Lung (tissue), 12 donors: Measurements from ENCODE around the gene CALD1. TPM values are rescaled to one million over a fixed set of nuclear protein-coding genes. Genes with fewer than 3 reads are reported as not detected.

Experiments
- ATAC-seq: fragments of 200-7000 bp; cut with Tn5 transposase; one replicate; pipeline ENCODE4 v1.9.1; 2020; ENCODE audit warnings: moderate number of reproducible peaks; ENCODE audit not compliant: insufficient read depth, low FRiP score
- DNase-seq, 3 donors: peaks; one replicate each; pipeline ENCODE4 v3.0.0-alpha.2; 2013 to 2017
- H3K27ac ChIP-seq, 2 donors: one replicate each; pipeline ENCODE4 v1.5.1; 2013; ENCODE audit warnings: mild to moderate bottlenecking in 2 of 2, moderate library complexity in 2 of 2, control low read depth in 1 of 2, inconsistent platforms in 1 of 2, low read depth in 1 of 2, low read length in 1 of 2
- H3K27me3 ChIP-seq, 3 donors: one replicate each; pipeline ENCODE4 v1.5.1; 2013; ENCODE audit warnings: low read length in 2 of 3; ENCODE audit not compliant: control insufficient read depth in 3 of 3, insufficient read depth in 3 of 3
- H3K36me3 ChIP-seq, 4 donors: one replicate each; pipeline ENCODE4 v1.5.1; 2013; ENCODE audit warnings: low read length in 4 of 4, mild to moderate bottlenecking in 1 of 4, moderate library complexity in 1 of 4; ENCODE audit not compliant: control insufficient read depth in 4 of 4, insufficient read depth in 4 of 4
- H3K4me1 ChIP-seq, 5 donors: one replicate each; pipeline ENCODE4 v1.5.1; 2013; ENCODE audit warnings: low read length in 5 of 5, mild to moderate bottlenecking in 2 of 5, moderate library complexity in 1 of 5; ENCODE audit not compliant: control insufficient read depth in 5 of 5, insufficient read depth in 5 of 5
- H3K4me3 ChIP-seq: one replicate; pipeline ENCODE4 v1.5.1; 2013; ENCODE audit warnings: mild to moderate bottlenecking, control low read depth, moderate library complexity
- H3K9ac ChIP-seq, 2 donors: one replicate each; pipeline ENCODE4 v1.5.1; 2013; ENCODE audit warnings: low read length in 2 of 2, control low read depth in 1 of 2; ENCODE audit not compliant: insufficient read depth in 1 of 2
- H3K9me3 ChIP-seq, 4 donors: one replicate each; pipeline ENCODE4 v1.5.1; 2013; ENCODE audit warnings: low read length in 3 of 4, mild to moderate bottlenecking in 1 of 4, moderate library complexity in 1 of 4; ENCODE audit not compliant: control insufficient read depth in 4 of 4, insufficient read depth in 3 of 4
- WGBS, 2 donors: extraction: QIAGEN DNeasy Blood & Tissue Kit; methylation state at CpG; one replicate each; pipeline ENCODE4 v1.1.7; 2013; 5-methylcytosine and 5-hydroxymethylcytosine counted together
- polyA plus RNA-seq, 2 donors: library from polyadenylated mRNA; stranded (reverse); fragments of 200-250 nt; gene quantifications; one replicate each; pipeline ENCODE4 v1.2.1, GENCODE V29; 2013
- total RNA-seq, 2 donors: library from RNA; depleted of rRNA in 1 of 2; stranded (reverse); fragments of >200 nt in 1 of 2; gene quantifications; one replicate each; pipeline ENCODE4 v1.2.1, GENCODE V29; 2014 to 2021
- TF ChIP-seq, protein P1 (sequence below): IDR thresholded peaks from 2 replicates; pipeline ENCODE4 v1.5.1; 2012; ENCODE audit warnings: mild to moderate bottlenecking; ENCODE audit errors: control extremely low read depth, extremely low read depth
- donor health status: control.
- donor health status: control.
- donor health status: Bipolar disorder and iron deficiency.
- donor health status: healthy.
- donor health status: DM: yes; HTN: yes; CAD: no.

CALD1 gene
- total and polyA plus RNA-seq, 4 donors = 56.4 to 173 (median 92.0) TPM

DNA sequence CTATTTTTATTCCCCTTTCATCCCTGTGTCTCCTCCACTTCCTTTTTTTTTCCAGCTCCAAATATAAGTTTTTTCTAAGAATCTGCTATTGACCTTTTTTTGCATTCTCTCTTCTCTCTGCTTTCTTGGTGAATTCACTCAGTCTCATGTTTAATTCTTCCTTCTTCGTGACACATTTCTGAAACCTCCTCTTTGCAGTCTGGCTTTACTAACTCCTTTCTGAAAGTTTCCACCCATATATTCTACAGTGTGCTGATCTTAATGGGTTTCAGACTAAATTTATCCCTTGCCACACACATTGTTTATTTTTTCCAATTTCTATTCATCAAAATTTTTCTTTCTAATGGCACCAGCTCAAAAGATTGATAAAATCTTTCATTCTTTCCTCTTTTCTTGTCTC, 47.8 kb upstream of the CALD1 start:
- Histone ChIP-seq H3K9ac (no peak overlapping the region), H3K4me3 (no peak overlapping the region), H3K27ac (peak overlapping the region in 1 of 2 donors; percentile 27), H3K27me3 (peaks cover 0 to 23% (median 0%) of the 10 kb centered on the region in 3 donors), H3K4me1 (peaks cover 0 to 15% (median 0%) of the 10 kb centered on the region in 5 donors), H3K36me3 (no peaks in the 10 kb centered on the region), H3K9me3 (peaks cover 0 to 2% (median 0%) of the 10 kb centered on the region in 4 donors)
- DNase-seq = no peak
- ATAC-seq = no peak
- 73 to 89% methylated on average over 1 of the region's 1 CpG for WGBS, 2 donors
- TF ChIP-seq, protein P1, sequence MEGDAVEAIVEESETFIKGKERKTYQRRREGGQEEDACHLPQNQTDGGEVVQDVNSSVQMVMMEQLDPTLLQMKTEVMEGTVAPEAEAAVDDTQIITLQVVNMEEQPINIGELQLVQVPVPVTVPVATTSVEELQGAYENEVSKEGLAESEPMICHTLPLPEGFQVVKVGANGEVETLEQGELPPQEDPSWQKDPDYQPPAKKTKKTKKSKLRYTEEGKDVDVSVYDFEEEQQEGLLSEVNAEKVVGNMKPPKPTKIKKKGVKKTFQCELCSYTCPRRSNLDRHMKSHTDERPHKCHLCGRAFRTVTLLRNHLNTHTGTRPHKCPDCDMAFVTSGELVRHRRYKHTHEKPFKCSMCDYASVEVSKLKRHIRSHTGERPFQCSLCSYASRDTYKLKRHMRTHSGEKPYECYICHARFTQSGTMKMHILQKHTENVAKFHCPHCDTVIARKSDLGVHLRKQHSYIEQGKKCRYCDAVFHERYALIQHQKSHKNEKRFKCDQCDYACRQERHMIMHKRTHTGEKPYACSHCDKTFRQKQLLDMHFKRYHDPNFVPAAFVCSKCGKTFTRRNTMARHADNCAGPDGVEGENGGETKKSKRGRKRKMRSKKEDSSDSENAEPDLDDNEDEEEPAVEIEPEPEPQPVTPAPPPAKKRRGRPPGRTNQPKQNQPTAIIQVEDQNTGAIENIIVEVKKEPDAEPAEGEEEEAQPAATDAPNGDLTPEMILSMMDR = no peak

DNA sequence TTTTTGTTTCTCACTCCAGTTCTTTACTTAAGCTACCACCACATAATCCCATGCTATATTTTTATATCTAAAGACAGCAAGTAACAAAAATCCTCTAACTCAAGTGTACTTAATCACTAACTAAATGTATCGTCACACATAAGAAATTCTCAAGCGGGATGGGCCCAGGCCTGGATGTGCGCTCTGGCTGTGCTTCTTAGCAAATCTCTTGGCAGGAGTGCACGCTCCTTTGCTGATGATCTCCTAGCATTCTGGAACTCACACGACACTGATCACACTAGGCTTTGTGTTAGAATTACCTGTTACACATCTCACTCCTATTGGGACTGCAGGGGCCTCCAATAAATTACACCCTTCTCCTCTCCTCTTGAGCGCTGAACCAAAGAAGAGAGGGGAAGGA, 46.7 kb upstream of the CALD1 start:
- H3K27me3 ChIP-seq = peaks cover 0 to 23% (median 0%) of the 10 kb centered on the region in 3 donors
- peaks cover 0 to 2% (median 0%) of the 10 kb centered on the region in 4 donors for H3K9me3 ChIP-seq
- peaks cover 0 to 15% (median 0%) of the 10 kb centered on the region in 5 donors for H3K4me1 ChIP-seq
- no peaks in the 10 kb centered on the region for H3K36me3 ChIP-seq
- H3K27ac ChIP-seq = no peak overlapping the region
- no peak overlapping the region for H3K9ac ChIP-seq
- TF ChIP-seq, protein P1 = no peak
- WGBS, 2 donors = 74 to 78% methylated on average over 6 of the region's 6 CpGs
- ATAC-seq (no peak), DNase-seq (no peak)
- no peak overlapping the region for H3K4me3 ChIP-seq

DNA sequence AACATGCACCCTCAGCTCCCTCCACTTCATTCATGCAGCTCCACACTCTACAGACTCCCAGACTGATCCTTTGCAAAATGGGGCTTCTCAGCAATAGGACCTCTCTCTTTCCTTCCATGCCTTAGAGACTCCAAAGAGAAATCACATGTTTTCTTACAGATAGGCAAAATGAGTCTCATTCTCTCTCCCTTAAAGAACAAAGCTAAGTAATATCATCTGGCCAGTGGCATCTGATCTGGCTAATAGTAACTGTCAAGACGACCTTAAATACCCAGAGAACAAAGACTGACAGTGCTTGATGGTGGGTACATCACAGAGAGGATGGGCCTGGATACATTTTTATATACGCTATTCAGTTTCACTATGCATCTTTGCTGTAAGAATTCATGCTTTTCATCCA, 43.1 kb upstream of the CALD1 start:
- H3K27me3 ChIP-seq = peaks cover 0 to 34% (median 0%) of the 10 kb centered on the region in 3 donors

More for the DNA sequence above, 43.1 kb upstream of the CALD1 start:
- 94 to 95% methylated on average over 2 of the region's 2 CpGs for WGBS, 2 donors
- Histone ChIP-seq H3K9ac (no peak overlapping the region), H3K4me3 (no peak overlapping the region), H3K9me3 (peaks cover 0 to 2% (median 0%) of the 10 kb centered on the region in 4 donors), H3K27ac (no peak overlapping the region), H3K4me1 (peaks cover 0 to 5% (median 0%) of the 10 kb centered on the region in 5 donors), H3K36me3 (no peaks in the 10 kb centered on the region)
- no peak for DNase-seq
- ATAC-seq = no peak
- TF ChIP-seq, protein P1 = no peak
